HG03378 (cell line): ENCODE measurements around the gene PTGDR.

Experiments used
- ATAC-seq: cut with Tn5 transposase; IDR thresholded peaks from one replicate; pipeline ENCODE4 v1.9.1; 2021; ENCODE audit warnings: mild to moderate bottlenecking, moderate library complexity; ENCODE audit not compliant: unreplicated experiment

PTGDR gene

GRCh38 chr14:52267501-52268278 lies at the start of gene PTGDR:
TSS of gene PTGDR (plus strand) at chr14:52267698. CDS start at chr14:52267815, 117 bp downstream.
- ATAC-seq: no peak

GRCh38 chr14:52219488-52220084 lies 47.9 kb upstream of the PTGDR start:
- no peak for ATAC-seq

DNA sequence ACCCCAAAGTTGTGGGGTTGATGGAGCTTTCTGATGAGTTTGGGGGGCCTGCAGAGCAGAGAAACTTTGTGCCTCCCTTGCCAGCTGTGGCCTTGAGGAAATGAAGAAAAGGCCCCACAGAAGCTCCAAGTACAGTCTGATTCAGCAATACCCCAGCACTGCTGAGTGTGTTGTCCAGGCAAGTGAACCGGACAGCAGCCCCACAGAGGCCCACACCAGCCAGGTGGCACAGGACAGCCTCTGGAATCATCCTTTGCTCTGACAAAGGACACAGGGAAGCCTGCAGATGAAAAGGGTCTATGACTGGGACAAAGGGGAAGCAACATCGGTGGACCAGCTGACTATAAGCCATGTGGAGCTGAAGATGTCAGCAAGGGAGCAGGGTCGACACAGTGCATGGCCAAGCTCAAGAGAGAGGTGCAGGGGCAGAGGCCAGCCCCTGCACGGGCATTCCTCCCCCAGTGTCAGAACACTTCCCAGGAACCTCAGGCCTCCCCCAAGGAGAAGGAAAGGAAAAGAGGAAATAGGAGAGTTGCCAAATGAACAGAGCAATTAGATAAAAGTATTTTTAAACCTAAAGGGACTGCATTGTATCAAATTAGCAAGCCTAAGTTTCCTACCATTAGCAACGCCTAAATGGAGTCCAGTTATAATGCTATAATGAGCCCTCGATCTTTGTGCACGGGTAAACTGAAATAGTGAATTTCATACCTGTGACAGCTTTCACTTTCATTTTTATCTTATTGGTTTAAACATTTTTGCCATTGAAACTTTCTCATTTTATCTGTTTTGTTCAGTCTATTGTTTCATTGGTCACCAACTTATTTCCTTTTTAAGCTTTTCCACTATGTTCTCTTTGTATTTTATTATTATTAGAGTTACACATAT lies 46.3 kb upstream of the PTGDR start:
- ATAC-seq: no peak

DNA sequence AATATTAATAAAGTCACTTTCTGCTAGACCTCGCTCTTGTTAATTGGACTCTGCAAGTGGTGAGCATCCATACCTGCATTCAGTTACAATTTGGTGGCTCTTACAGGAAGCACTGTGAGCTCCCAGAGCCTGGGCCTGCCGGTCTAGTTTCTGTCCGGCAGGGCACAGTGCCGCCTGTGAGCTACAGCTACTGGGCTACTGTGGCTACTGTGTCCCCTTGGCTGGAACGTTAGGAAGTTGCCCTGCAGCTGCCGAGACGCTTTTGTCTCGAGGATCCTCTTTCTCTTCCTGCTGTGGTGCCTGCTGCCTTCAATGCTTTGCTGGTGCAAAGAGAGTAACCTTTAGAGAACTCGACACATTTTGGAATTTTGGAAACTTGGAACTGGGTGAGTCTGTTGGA lies 44.6 kb upstream of the PTGDR start:
- no peak for ATAC-seq

DNA sequence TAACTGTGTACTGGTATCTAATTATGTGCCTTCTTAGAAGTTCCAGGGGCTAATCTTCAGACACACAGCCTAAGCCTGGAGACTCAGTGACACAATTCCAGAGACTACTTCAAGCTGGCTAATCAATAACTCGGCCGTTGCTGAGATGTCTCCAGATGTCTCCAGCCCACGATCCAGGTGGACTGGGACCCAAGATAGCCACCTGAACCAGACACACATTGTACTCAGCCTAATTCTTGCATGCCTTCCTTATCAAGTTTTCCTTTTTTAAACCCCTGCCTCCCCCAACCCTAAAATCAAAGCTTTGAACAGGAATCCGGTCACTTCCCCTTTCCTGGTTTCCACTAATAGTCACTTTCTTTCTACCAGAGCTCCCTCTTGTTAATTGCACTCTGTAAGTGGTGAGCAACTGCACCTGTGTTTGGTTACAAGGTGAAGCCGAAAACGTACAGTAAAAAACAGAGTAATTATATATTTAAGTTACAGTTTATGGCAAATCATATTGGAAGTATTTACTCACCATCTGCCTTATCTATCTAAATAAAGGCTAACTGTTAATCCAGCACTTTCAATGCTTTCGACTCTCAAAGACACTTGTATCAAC lies 39.8 kb upstream of the PTGDR start:
- ATAC-seq: no peak

- ATAC-seq: no peak
Measured at GRCh38 chr14:52233693-52234092, 33.8 kb upstream of the PTGDR start.

GRCh38 chr14:52235434-52235833 lies 32.1 kb upstream of the PTGDR start:
- ATAC-seq: no peak

DNA sequence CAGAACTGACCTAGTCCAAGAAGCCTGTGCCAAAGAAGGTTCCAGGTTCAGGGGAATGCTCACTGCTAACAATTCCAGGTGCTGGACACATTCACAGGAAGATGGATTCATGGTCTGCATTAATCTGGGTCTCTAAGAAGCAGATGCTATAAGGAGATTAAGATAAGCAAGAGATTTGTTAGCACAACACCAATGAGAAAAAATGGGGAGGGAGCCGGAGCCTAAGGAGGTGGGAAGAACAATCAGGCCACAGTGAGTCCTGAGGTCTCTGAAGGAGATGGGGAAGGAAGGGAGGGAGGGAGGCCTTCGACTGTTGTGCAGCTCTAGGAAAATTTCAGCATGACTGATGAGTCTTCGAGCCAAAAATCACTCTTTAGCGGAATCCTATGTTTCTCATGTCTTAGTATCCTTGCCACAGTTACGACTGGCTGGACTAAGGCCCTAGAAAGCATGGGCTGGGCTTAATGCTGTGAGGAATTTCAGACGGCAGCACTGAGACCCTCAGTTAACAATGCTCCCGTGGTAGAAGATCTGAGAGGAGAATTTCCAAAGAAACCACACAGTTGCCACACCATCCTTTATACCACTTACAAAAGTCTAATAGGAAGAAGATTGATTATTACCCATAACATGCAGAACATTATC lies 31.5 kb upstream of the PTGDR start:
- no peak for ATAC-seq

GRCh38 chr14:52238682-52239081 lies 28.8 kb upstream of the PTGDR start:
- no peak for ATAC-seq

GRCh38 chr14:52240623-52241022 lies 26.9 kb upstream of the PTGDR start:
- ATAC-seq: no peak

GRCh38 chr14:52241087-52241793 lies 26.3 kb upstream of the PTGDR start:
- no peak for ATAC-seq

DNA sequence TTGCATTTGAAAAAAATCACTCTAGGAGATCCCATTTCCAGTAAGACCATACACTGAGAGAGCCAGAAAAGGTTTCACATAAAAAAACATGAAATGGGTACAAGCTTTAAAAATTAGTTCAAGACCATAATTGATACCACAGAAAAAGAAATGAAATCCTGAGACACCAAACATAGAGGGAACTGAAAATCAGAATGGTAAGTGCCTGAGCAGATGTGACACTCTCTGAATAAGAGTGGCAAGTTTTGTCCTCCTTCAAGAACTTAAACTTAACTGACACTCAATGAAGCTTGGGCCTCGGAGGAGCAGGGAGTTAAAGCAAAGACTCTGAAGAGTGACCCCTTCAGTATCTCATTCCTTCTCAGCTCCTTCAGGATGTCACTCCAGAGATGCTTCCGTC lies 23.2 kb upstream of the PTGDR start:
- peak; percentile 56 for ATAC-seq

- ATAC-seq: no peak
Measured at GRCh38 chr14:52244997-52245396, 22.5 kb upstream of the PTGDR start.

DNA sequence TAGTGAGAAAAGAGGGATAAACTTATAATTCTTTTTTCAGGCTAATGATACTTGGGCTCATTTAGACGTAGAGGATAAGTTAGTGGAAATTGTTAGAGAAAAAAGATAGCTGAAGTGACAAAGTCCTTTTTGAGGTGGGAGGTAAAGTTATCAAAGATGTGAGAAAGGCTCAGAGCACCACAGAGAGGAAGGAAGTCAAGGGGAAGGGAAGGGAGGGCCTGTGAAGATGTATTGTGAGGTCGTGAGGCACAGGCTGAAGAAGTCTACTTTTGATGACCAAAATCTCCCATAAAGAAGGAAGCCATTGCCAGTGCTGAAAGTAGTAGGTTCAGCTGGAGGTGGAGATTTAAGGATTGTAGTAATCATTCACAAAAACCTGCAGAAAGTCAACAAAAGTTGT lies 19.4 kb upstream of the PTGDR start:
- ATAC-seq: no peak

DNA sequence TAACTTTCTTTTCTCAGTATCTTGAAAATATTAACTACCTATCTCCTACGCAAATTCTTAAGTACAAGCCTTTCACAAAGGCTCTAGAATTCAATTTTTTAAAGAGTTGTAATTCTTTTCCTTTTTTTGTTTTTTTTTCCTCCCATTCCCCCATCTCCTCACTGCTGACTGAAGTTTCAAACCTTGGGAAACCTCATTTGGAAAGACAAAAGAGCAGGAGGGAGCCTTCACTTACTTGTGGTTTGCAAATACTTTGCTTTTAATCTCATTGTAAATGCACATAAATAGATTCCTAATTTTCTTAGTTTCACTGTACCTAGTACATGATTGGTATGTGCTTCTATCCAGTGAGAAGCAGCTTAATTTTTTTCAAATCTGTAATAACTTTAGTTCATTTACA lies 15.8 kb upstream of the PTGDR start:
- ATAC-seq: no peak

DNA sequence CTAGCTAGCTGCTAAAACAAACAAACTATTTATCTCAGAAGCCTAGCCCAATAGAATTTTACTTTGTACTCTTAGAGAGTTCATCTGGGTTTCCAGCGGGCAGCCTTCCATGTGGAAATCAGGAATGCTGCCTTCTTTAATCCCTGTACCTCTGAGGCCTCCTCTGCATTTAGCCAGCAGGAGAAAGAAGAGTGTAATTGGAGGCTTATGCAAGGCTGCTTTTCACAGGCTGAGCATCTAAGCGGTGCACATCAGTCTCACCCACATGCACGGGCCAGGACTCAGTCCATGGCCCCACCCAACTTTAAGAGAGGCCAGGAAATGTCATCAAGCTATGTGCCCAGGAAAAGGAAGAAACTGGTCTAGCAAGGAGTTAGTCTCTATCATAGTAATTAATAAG lies 14.0 kb upstream of the PTGDR start:
- no peak for ATAC-seq

DNA sequence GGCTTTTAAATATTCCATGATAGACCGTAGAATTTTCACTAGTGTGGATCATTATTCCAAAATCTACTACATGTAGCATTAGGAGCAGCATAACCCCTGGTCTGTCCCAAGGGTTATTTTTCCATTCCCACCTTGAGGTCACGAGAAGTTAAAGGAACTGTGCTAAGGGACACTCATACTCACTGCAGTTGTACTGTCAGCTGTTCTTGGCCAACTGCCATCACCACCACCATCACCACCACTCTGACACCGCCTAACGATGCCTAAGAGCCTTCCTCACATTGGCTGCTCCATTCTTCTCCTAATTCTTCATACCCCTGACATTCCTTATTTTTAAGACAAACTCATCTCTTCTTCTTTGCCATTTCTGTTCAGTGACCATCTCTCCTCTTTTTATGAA lies 13.4 kb upstream of the PTGDR start:
- ATAC-seq: no peak

DNA sequence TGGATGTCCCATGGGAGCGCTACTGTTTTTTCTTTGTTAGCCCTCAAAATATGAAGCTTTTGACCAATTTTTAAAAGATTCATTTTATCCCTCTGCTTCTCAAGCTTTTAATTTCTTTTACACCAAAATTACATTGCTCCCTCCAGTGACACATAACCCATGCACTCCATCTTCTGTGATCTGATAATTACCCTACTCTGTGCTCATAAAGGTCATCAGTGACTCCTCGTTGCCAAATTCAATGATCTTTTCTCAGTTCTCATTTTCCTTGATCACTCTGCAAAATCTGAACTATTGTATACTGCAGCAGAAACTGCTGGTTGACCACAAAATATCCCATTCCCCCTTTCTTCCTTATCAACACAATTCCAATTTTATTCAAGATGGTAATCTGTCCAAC lies 8.7 kb upstream of the PTGDR start:
- no peak for ATAC-seq

DNA sequence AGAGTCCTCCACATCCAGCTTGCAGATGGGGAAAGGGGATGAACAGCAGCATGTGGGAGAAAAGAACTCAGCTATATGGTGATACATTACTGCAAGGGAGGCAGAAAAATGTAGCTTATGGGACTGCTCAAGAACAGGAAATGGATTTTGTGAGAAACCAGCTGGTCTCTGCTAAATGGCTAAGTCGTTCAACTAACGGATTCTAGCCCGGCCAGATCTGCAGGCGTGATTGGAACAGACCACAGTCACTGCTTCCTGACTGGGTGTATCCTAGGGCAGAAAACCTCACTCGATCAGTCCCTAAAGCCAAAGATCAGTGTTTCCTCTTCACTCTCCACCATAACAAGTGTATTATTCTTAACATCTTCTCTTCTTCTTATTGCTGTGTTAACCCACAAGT lies 8.1 kb upstream of the PTGDR start:
- ATAC-seq: no peak

DNA sequence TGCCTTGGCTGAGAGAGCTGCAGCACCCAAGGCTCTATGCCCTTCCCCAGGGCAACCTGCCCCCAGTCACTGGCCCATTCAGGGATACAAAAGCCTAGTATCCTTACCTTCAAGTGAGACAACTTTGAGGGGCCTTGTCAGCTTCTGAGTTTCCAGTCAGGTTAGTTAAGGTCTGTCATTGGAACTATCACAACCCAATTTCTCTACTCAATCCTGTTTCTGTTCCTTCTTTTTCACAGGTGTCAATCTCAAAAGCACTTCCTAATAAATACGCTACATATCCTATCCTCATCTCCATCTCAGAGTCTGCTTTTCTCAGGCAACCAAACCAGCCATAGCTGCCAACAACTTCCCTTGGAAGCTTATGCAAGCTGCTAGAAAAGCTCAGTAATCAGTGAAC lies 4.9 kb upstream of the PTGDR start:
- no peak for ATAC-seq
